Fibroblast of mammary gland (primary cell): Measurements from ENCODE around the gene PLXDC2.

Experiments
- DNase-seq: peaks from one replicate; pipeline ENCODE4 v3.0.0-alpha.2; 2010; ENCODE audit warnings: low read depth
- H3K4me3 ChIP-seq: 2 replicates; pipeline ENCODE4 v1.5.1; 2011; ENCODE audit warnings: low read depth, mild to moderate bottlenecking, low read length, moderate library complexity; ENCODE audit not compliant: control insufficient read depth
- CTCF ChIP-seq: conservative IDR thresholded peaks from 2 replicates; pipeline ENCODE4 v1.5.1; 2011; ENCODE audit warnings: low read depth, low read length, inconsistent platforms; ENCODE audit not compliant: control insufficient read depth, insufficient read depth

Gene PLXDC2

GRCh38 chr10:19888061-19888660, 71.9 kb downstream of the PLXDC2 start:
- TF ChIP-seq CTCF: no peak
- DNase-seq: no peak
- no peak overlapping the region for H3K4me3 ChIP-seq

GRCh38 chr10:19889256-19889655, 73.0 kb downstream of the PLXDC2 start:
- TF ChIP-seq CTCF: no peak
- no peak overlapping the region for H3K4me3 ChIP-seq
- DNase-seq: no peak

- no peak for TF ChIP-seq CTCF
- no peak overlapping the region for H3K4me3 ChIP-seq
Measured at GRCh38 chr10:19891429-19891828, 75.2 kb downstream of the PLXDC2 start.

GRCh38 chr10:19892270-19892669, 76.0 kb downstream of the PLXDC2 start:
- no peak overlapping the region for H3K4me3 ChIP-seq
- TF ChIP-seq CTCF: no peak
- DNase-seq: no peak

More at GRCh38 chr10:19891429-19891828, 75.2 kb downstream of the PLXDC2 start:
- DNase-seq: no peak

- TF ChIP-seq CTCF: no peak
- DNase-seq: no peak
- no peak overlapping the region for H3K4me3 ChIP-seq
Measured at GRCh38 chr10:19892677-19893076, 76.4 kb downstream of the PLXDC2 start.

- no peak overlapping the region for H3K4me3 ChIP-seq
- no peak for DNase-seq
- TF ChIP-seq CTCF: no peak
Measured at GRCh38 chr10:19895500-19895899, 79.3 kb downstream of the PLXDC2 start.

- TF ChIP-seq CTCF: no peak
- DNase-seq: no peak
- no peak overlapping the region for H3K4me3 ChIP-seq
Measured at GRCh38 chr10:19902456-19902855, 86.2 kb downstream of the PLXDC2 start.
